G401.6 (cell line): Measurements from ENCODE around the gene ACTL7A.
"Not testable (repeated sequence)": the region's sequence is repeated elsewhere in the genome, so short reads cannot be mapped to it uniquely, and the experiment has no call there.

Source experiments
- FAIRE-seq: peaks from 2 replicates; lab custom pipeline; 2012; peaks lifted over from hg19 to GRCh38; lab: Jason Lieb, UNC

Gene ACTL7A

GRCh38 chr9:108880738-108881316 is 18.8 kb downstream of the ACTL7A start:
- no peak for FAIRE-seq

- no peak for FAIRE-seq
These were observed 20.2 kb downstream of the ACTL7A start for GRCh38 chr9:108882052-108882888.

- no peak for FAIRE-seq
These were observed 21.0 kb downstream of the ACTL7A start for GRCh38 chr9:108883085-108883484.

- no peak for FAIRE-seq
These were observed 22.6 kb downstream of the ACTL7A start for GRCh38 chr9:108884701-108885100.

GRCh38 chr9:108885643-108886348 is 23.7 kb downstream of the ACTL7A start:
- no peak for FAIRE-seq

GRCh38 chr9:108886594-108887271 is 24.7 kb downstream of the ACTL7A start:
- not testable (repeated sequence) for FAIRE-seq

GRCh38 chr9:108889649-108890067 is 27.6 kb downstream of the ACTL7A start:
- no peak for FAIRE-seq

GRCh38 chr9:108894225-108894997 is 32.3 kb downstream of the ACTL7A start:
- FAIRE-seq: no peak

GRCh38 chr9:108897324-108898096 is 35.4 kb downstream of the ACTL7A start:
- no peak for FAIRE-seq

- not testable (repeated sequence) for FAIRE-seq
These were observed 37.1 kb downstream of the ACTL7A start for GRCh38 chr9:108899023-108899695.

GRCh38 chr9:108900176-108900575 is 38.1 kb downstream of the ACTL7A start:
- no peak for FAIRE-seq

GRCh38 chr9:108903420-108904103 is 41.5 kb downstream of the ACTL7A start:
- FAIRE-seq: no peak

- no peak for FAIRE-seq
These were observed 42.1 kb downstream of the ACTL7A start for GRCh38 chr9:108904161-108904560.

GRCh38 chr9:108905494-108905893 is 43.4 kb downstream of the ACTL7A start:
- FAIRE-seq: no peak

- no peak for FAIRE-seq
These were observed 48.3 kb downstream of the ACTL7A start for GRCh38 chr9:108910402-108910801.

GRCh38 chr9:108910914-108911313 is 48.8 kb downstream of the ACTL7A start:
- no peak for FAIRE-seq

GRCh38 chr9:108911820-108912219 is 49.8 kb downstream of the ACTL7A start:
- FAIRE-seq: no peak
